Germinal center (tissue), 1 donor: ENCODE measurements around the gene FBXL4.
A peak's percentile ranks its signal among the peaks of the same experiment; 100 is the strongest.

Source experiments
- DNase-seq: peaks from one replicate; pipeline ENCODE4 v3.0.0; 2012; ENCODE audit warnings: mixed read lengths, low spot score

Gene FBXL4

GRCh38 chr6:98880486-98880885 is 67.3 kb downstream of the FBXL4 start:
- no peak for DNase-seq

DNA sequence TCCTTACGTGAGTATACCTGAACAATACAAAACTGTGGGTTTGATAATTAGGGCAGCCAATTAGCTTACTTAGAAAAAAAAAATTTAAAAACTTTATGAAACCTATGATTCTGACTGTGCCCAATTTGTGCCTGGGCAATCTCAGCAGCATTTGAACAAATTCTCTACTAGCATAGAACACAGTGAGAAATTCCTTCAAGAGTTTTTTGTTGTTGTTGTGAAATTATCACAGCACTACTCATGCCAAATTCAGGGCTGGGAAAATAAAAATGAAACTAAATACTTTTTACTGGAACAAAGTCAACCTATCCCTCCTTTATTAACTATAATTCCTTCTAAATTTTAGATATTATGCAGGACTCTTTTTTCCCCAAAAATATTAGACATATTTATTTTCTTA is 70.5 kb downstream of the FBXL4 start:
- no peak for DNase-seq

DNA sequence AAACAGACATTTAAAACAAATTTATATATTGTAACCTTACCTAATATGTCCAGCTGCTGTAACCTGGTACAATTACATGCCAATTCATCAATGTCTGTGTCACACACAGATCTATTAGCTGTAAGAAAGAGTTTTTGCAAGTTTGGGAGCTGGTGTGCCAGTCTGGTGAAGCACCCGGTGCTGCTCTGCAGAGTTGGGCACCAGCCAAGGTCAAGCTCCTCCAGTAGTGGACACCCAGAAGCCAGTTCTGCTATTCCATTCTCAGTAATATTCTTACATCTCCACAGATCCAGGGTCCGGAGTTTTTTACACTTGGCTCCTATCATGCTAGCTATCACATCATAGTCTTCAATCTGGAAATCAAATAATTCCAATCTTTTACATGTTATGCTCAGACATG is 72.4 kb downstream of the FBXL4 start:
- DNase-seq: no peak

GRCh38 chr6:98871821-98872220 is 75.9 kb downstream of the FBXL4 start:
- DNase-seq: no peak

GRCh38 chr6:98871057-98871456 is 76.7 kb downstream of the FBXL4 start:
- no peak for DNase-seq

GRCh38 chr6:98864497-98864896 is 83.2 kb downstream of the FBXL4 start:
- no peak for DNase-seq

DNA sequence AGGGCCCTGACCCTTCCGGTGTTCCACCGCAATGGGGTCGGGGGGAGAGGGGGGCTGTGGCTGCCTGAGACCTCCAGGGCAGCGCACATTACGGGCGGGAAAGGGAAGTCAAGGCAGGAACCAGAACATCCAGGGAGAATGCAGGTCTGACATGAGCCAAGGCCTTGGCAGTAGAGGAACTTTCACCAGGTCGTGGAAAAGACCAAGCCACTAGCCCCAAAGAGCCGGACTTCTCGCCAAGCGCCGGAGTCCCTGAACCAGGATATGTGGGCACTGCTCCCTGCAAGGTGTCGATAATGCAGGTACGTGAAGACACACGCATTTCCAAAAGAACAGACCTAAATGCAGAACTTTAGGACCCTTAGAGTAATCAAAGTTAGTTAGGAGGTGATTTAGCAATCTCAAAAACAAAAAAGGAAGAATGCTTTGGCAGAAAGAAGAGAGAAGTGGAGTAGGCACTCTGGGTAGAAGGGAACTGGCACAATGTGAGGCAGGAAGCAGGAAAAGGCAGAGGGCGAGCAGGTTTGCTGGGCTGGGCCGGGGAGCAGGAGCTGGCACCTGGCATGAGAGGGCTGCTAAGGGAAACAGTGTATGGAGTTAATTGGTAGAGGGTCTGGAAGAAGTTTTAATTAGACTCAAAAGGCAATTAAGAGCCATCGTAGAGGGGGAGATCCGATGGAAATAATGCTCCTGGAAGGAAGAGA is 99.1 kb downstream of the FBXL4 start:
- DNase-seq: no peak

DNA sequence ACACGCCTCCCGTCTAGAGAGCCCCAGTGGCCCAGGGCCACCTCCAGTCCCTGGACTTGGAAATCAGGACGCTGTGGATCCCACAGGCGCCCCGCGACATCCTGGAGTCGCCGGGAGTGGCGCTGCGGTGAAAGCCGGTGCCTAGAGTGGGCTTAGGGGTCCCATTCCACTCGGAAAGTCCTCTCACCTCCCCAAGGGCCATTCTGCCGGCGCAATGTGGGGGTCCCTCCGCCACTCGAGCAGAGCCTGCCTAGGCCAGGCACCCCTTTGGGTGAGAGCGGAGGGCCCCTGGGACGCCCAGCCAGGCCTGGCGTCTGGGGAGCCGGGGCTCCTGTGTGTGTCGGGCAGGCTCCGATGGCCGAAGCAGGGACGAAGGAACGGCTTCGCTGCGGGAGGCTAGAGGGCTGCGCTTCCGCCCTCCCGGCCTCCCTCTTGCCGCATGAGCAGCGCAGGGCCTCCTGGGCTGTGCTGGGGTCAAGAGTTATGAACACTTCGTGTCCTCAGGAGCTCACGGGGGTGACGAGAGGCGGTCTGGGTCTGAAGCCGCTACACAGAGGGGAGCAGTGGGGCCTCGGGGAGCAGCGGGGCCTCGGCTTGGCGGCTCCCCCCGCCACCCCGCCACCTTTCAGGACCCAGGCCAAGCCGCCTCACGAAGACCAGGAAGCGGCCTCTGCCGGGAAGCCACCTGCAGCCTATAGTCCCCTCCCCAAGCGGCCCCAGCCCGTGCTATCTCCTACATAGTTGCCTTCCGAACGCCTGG is 99.8 kb downstream of the FBXL4 start:
- DNase-seq: no peak

- DNase-seq: no peak
Observed at GRCh38 chr6:98847416-98847778, 100.3 kb downstream of the FBXL4 start.

DNA sequence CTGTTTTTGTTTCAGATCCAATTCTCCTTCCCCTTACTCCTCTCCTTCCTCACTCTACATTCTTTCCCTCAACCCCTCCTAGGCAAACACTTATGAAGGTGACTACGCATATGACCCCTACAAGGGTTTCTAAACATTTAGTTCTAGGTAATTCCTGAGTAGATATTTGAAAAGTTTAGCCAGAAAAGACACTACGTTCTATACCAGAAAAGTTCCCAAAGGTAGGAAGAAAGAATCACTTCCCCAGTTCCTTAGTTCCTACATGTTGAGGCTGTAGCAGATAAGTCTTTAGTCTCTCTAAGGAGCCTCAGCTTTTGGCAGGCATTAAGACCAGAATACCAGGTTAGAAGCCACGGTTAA is 101.7 kb downstream of the FBXL4 start:
- no peak for DNase-seq

GRCh38 chr6:98845211-98846020 is 102.3 kb downstream of the FBXL4 start:
- DNase-seq: peak; percentile 67

GRCh38 chr6:98844244-98845210 is 103.2 kb downstream of the FBXL4 start:
- no peak for DNase-seq

- no peak for DNase-seq
Observed at GRCh38 chr6:98843271-98844243, 104.2 kb downstream of the FBXL4 start.

- DNase-seq: no peak
Observed at GRCh38 chr6:98842342-98843180, 105.2 kb downstream of the FBXL4 start.

- DNase-seq: no peak
Observed at GRCh38 chr6:98841621-98842341, 106.0 kb downstream of the FBXL4 start.

GRCh38 chr6:98840996-98841513 is 106.7 kb downstream of the FBXL4 start:
- no peak for DNase-seq

GRCh38 chr6:98840385-98840784 is 107.4 kb downstream of the FBXL4 start:
- DNase-seq: no peak

DNA sequence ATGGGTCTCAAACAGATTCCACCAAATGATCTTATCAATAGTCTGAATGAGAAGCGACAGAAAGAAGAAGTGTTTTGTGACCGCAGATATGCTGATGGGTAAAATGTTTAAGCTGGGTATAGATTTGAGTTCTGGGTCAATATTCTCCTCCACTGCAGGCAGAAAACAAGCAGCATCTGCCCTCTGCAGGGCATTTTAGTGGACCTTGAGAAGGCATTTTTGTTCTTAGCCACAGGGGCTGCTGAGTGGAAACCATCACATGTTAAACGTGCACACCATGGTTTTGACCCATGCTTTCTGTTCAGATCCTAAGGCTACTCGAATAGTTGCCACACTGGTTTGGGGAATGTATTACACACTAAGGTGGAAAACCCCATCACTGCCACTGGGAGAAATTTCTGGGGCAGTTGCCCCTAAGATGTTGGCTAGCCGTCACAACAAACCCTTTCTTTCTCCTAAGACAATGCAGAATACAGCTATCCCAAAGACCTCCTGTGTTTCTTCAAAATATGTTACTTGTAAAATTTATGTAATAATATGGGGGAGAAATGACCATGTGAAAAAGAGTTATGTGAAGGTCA is 107.9 kb downstream of the FBXL4 start:
- DNase-seq: no peak
